A172 (cell line): ENCODE data around the gene TMEM178B. TPM values are rescaled to one million over a fixed set of nuclear protein-coding genes. Genes with fewer than 3 reads are reported as not detected.
"Not testable (repeated sequence)": the region's sequence is repeated elsewhere in the genome, so short reads cannot be mapped to it uniquely, and the experiment has no call there.

ENCODE experiments used
- DNase-seq: peaks from one replicate; pipeline ENCODE4 v3.0.0-alpha.2; 2015; ENCODE audit warnings: low spot score
- total RNA-seq: library from RNA; depleted of rRNA; stranded (reverse); fragments of >200 nt; shearing (Covaris generic); gene quantifications from 2 replicates; pipeline ENCODE4 v1.2.3, GENCODE V29; 2014

The TMEM178B gene
- total RNA-seq, 1 experiment from 2014 or later, result 0.50 TPM

- DNase-seq, result no peak
These were observed 313.8 kb downstream of the TMEM178B start for GRCh38 chr7:141387521-141388217.

DNA sequence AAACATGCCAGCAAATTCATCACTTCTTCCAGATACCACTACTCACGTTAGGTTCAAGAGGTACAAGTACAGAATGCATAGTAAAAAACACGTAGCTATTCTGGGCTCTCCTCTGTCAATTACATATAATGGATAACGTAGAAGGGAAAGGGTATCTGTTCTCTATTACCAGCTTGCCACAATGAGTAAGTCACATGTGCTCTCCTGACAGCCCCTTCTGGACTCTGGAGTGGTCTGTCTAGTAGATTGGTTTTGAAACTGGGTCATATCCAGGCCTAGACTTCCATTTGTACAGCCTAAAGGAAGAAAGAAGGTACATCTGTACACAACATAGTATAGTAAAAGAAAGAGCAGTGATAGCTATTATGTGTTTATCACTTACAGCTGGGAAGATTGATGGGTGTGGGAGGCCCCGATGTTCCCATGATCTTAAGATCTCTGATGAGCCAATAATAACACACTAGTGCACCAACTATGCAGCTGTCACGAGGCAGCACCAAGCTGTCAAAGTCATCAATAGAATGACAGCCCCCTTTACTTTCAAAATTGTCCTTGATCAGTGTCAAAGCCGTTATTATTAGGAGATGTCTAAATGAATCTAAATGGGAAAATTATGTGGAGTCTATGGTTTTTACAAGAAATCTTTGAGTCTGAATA is 315.4 kb downstream of the TMEM178B start:
- no peak for DNase-seq

DNA sequence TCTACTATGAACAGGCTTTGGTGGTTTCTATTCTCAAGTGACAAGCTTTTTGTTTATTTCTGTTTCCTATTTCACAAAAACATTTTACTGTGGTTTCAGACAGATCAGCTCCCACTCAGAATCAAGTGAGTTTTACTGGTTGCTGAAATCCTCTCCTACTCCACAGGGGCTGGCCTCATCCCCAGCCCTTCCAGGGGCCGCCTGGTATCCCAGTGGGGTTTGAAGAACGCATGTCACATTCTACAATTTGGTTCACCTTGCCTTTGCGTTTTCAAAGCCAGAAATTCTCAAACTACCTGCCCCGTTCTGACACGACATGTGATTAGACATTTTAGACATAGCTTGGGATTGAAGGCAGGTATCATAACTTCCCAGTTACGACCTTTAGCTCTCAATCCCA is 316.5 kb downstream of the TMEM178B start:
- no peak for DNase-seq

DNA sequence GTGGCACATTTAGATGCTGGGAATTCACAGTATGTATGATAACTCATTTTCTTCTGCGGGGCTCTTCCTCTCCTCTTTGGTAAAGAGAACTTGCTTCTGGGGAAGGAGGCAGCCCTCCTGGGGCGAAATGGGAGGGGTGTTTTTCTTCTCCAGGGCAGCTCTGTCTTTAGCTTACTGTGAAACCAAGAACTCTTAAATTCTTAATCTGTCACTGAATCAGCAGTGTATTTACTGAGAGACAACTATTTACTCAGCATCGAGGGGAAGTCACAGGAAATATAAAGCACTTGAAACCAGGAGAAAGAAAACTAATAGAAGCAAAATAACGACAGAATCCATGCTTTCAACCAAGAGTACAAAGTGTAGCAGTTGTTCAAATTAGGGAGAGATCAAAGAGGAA is 319.2 kb downstream of the TMEM178B start:
- no peak for DNase-seq

GRCh38 chr7:141397236-141398163 is 323.6 kb downstream of the TMEM178B start:
- no peak for DNase-seq

DNA sequence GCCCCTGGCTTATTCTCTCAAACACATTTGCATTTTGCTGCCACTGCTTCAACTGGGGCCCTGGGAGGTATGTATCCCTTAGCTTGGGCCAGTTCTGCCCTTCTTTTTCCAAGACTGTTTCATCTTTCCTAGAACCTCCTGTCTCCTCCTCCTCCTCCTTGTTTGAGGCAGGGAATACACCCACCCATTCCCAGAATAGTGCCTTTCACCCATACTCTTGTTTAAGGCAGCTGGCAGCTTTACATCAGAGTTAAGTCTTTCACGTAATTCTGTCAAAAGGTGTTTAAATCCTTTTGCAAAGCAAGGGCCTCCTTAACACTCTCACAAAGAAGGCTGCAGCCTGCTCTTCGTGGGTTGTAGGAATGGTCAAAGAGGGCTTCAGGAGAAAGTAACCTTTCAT is 326.5 kb downstream of the TMEM178B start:
- no peak for DNase-seq

- no peak for DNase-seq
These were observed 328.6 kb downstream of the TMEM178B start for GRCh38 chr7:141402277-141402996.

- not testable (repeated sequence) for DNase-seq
These were observed 330.0 kb downstream of the TMEM178B start for GRCh38 chr7:141403846-141404245.

- no peak for DNase-seq
These were observed 332.5 kb downstream of the TMEM178B start for GRCh38 chr7:141406347-141406746.

DNA sequence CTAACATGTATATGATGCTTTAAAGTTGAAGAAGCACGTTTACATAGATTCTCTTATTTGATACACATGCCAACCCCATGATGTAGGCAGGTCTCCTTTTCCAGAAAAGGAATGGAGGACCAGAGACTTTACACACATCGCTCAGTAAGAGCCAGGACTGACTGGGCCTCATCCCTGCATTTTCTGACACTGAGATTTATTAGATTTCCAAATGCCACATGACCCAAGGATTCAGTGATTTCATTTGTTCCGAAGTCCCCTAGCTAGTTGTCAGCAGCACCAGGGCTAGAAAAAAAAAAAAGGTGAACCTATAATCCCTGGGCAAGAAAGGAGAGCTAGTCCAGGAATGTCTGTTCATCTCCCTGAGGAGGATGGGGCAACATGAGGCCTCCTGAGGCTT is 334.0 kb downstream of the TMEM178B start:
- DNase-seq, result no peak

DNA sequence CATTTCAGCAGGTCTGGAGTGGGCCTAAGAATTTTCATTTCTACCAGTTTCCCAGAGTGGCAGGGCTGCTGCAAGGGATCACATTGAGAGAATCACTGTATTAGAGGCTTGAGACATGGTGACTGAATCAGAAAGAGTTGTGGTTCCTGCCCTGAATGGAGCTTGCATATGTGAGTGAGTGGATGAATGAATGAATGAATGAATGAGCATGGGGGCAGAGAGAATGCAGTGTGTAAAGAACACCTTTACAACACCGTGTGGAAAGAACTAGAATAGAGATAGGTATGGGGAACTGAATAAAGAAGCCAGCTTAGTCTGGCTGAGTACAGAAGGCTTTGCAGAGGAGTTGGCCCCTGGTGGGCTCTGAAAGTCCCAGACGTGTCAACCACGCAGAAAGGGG is 334.6 kb downstream of the TMEM178B start:
- no peak for DNase-seq

DNA sequence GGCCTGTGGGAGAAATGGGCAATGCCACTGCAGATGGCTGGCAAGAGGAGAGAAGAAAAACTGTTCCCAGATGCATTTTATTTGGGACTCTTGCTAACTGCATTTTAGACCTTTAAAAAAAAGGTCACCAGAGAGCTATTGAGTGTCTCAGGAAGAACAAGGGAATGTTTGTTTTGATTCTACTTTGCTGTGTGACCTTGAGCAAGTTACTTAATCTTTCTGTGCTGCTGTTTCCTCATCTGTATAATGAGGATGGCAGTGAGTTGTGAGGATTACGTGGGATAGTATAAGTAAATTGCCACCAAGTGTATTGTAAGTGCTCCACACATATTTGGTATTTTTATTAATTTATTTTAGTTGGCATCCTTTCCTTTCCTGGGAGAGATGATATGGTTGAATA is 335.4 kb downstream of the TMEM178B start:
- DNase-seq, result no peak

GRCh38 chr7:141409801-141410329 is 336.0 kb downstream of the TMEM178B start:
- DNase-seq, result no peak

- no peak for DNase-seq
These were observed 336.6 kb downstream of the TMEM178B start for GRCh38 chr7:141410353-141411000.

- DNase-seq, result no peak
These were observed 337.3 kb downstream of the TMEM178B start for GRCh38 chr7:141411133-141411532.

DNA sequence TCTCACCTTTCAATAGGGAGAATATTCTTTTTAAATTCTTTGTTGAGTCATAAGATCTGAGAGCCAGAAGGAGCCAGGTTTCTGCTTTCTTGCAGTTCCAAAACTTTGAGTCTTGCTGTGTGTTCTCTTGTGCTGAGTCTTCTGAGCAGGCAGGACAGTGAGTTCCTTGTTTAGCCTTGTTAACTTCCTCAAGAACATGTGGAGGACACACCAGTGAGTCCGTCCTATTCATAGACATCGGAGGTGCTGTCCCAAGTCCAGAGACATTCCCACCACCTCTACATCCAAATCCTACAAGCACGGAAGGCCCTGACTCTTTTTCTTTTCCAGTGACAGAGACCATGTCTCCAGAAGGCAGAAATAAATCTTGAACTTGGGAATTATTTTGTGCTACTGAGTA is 342.1 kb downstream of the TMEM178B start:
- no peak for DNase-seq

DNA sequence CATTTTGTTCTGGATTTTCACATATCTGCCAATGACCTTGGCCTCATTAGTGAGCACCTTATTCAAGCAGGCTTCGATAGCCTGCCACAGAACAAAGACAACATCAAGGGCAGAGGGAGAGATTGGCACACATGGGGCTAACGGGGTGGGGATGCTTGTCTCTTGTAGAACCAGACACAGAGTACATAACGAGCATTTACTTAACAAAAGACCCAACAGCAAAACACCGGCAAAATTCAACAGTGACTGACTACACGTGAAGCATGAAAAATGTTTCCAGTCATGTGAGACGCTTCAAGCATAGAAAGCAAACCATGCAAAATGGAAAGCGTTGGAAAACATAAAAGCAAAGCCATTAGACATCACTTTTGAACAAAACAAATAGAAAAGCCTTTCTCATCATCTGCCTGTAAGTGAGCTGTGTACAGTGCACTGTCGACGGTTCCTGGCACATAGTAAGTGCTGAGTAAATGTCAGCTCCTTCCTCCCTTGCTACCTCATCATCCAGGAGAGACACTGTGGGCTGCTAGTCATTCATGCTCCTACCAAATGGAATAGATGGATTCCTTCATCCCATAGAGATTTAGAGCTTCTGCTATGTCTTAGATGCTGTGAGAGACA is 342.9 kb downstream of the TMEM178B start:
- DNase-seq, result no peak

GRCh38 chr7:141417506-141417905 is 343.6 kb downstream of the TMEM178B start:
- no peak for DNase-seq

DNA sequence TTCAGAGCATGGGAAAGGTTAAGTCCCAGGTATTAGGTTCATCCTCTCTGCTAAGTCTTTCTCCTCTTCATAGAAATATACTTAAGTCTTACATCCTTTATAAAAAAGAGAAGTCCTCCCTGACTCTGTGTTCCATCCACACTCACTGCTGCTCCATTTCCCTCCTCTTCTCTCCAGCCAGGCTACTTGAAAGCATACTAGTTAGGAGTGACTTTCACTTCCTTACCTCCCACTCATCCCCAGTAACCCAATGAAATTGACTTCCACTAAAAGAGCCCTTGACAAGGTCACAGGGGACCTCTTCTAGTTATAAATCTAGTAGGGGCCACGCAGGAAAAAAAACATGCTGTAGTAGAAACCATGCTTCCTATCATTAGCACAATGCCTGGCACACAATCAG is 344.2 kb downstream of the TMEM178B start:
- DNase-seq, result no peak

GRCh38 chr7:141421306-141421705 is 347.4 kb downstream of the TMEM178B start:
- no peak for DNase-seq

GRCh38 chr7:141427134-141427533 is 353.3 kb downstream of the TMEM178B start:
- no peak for DNase-seq
